ENCODE results near the gene CCDC71L. TPM values are rescaled to one million over a fixed set of nuclear protein-coding genes. Genes with fewer than 3 reads are reported as not detected.
A peak's percentile ranks its signal among the peaks of the same experiment; 100 is the strongest.

Gene CCDC71L
- polyA plus RNA-seq, 1 experiment = 16.9 TPM

DNA sequence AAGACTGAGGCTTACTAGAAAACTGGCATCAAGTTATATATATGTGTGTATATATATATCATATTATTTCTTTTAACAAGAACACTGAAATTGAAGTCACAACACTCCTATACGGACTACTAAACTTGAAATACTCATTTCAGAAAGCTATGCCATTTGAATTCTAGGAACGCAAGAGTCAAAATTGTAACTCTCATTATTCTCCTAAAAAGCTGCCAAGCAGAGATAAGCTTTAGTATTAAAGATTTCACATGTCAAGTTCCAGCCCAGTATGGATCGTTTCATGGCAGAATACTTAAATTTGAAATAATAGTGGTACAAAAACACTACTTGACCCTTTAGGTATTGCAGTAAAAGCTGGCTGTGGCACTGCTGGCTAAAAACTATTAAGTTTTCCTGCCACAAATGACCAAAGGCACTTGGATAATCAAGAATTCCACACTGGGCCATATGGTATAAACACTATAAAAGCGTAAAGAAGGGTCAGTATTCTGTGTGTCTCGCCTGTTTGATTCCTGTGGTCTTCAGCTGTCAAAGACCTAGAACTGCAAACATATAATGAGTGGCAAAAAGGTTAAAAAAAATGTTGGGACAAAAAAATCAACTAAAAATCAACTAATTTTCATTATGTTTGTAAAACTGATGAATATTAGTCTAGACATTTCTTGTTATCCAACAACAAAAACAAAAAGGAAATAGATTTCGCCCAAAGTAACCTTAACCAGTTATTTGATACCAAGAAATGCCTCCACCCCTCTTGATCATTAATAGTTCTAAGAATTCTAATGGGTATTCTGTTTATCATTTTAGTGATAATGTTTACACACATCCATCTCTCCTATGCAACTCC lies 2.4 kb downstream of the CCDC71L start:
- Histone ChIP-seq H3K4me3 (ENCODE audit: low read depth, low read length) (peak overlapping the region; percentile 95), H3K27ac (ENCODE audit: low read depth, low read length) (no peak overlapping the region), H3K9me3 (ENCODE audit: control insufficient read depth, insufficient read depth, low read length) (no peaks in the 10 kb centered on the region), H3K27me3 (ENCODE audit: control insufficient read depth, insufficient read depth, low read length) (no peaks in the 10 kb centered on the region)
- TF ChIP-seq, protein P1, sequence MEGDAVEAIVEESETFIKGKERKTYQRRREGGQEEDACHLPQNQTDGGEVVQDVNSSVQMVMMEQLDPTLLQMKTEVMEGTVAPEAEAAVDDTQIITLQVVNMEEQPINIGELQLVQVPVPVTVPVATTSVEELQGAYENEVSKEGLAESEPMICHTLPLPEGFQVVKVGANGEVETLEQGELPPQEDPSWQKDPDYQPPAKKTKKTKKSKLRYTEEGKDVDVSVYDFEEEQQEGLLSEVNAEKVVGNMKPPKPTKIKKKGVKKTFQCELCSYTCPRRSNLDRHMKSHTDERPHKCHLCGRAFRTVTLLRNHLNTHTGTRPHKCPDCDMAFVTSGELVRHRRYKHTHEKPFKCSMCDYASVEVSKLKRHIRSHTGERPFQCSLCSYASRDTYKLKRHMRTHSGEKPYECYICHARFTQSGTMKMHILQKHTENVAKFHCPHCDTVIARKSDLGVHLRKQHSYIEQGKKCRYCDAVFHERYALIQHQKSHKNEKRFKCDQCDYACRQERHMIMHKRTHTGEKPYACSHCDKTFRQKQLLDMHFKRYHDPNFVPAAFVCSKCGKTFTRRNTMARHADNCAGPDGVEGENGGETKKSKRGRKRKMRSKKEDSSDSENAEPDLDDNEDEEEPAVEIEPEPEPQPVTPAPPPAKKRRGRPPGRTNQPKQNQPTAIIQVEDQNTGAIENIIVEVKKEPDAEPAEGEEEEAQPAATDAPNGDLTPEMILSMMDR (IDR thresholded peaks at IDR 0.05; ENCODE audit: low read depth, low read length) = no peak
- POLR2A ChIA-PET = interaction anchor here (0.5 to 1.0 kb wide), 2 partner anchors 19 to 30 kb away, joined by 3 to 4 read pairs; no protein-coding TSS in a partner anchor
- DNase-seq (ENCODE audit: low read depth, low spot score) = no peak
- CTCF ChIA-PET = interaction anchor here (0.9 to 4.9 kb wide), 13 partner anchors 9 to 492 kb away, joined by 3 to 55 read pairs (median 3); no protein-coding TSS in a partner anchor

DNA sequence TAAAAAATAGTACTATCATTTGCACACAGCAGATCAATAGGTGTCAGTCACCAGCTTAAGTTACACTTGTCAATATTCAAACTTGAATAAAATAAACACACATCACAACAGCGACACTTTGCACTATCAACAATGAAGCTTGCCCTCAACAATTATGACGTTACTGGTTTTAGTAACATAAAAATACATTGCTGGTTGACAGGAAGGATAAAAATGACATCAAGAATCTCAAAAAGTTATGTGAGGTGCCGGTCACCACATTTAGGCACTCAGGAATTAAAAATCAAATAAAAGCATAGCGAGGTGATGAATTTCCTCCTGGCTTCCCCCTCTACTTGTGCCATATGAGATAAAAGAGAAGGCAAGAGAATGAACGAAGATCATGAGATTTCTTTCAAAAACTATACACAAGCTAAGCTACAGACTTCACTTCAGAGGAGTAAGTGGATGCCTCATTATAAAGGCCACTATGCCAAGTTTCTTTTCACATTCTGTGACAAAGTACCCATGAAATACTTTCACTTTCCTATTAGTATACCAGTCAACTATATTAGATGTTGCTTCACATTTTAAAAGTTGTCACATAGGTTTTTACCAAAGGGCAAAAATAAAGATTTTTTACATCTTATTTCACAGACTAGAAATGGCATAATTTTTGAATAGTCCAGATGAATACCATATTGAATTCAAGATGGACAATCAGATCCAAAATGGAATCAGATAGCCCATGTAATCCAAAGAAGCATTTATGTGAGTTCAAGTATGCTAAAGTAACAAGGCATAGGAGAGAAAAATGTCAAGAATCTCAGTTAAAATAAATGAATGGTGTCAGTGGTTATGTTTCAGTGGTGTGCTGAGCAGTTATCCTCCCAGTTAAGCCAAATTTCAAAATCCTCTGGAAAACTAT lies 3.6 kb downstream of the CCDC71L start:
- Histone ChIP-seq H3K9me3 (ENCODE audit: control insufficient read depth, insufficient read depth, low read length) (no peaks in the 10 kb centered on the region), H3K27ac (ENCODE audit: low read depth, low read length) (no peak overlapping the region), H3K4me3 (ENCODE audit: low read depth, low read length) (no peak overlapping the region), H3K27me3 (ENCODE audit: control insufficient read depth, insufficient read depth, low read length) (no peaks in the 10 kb centered on the region)
- no peak for DNase-seq (ENCODE audit: low read depth, low spot score)
- CTCF ChIA-PET = interaction anchor here (1.3 to 4.9 kb wide), 4 partner anchors 15 to 481 kb away, joined by 3 to 55 read pairs (median 23); no protein-coding TSS in a partner anchor
- TF ChIP-seq, protein P1 (IDR thresholded peaks at IDR 0.05; ENCODE audit: low read depth, low read length) = no peak
- POLR2A ChIA-PET = interaction anchor here (1.0 to 1.1 kb wide), 2 partner anchors 17 to 368 kb away, joined by 3 read pairs; no protein-coding TSS in a partner anchor

DNA sequence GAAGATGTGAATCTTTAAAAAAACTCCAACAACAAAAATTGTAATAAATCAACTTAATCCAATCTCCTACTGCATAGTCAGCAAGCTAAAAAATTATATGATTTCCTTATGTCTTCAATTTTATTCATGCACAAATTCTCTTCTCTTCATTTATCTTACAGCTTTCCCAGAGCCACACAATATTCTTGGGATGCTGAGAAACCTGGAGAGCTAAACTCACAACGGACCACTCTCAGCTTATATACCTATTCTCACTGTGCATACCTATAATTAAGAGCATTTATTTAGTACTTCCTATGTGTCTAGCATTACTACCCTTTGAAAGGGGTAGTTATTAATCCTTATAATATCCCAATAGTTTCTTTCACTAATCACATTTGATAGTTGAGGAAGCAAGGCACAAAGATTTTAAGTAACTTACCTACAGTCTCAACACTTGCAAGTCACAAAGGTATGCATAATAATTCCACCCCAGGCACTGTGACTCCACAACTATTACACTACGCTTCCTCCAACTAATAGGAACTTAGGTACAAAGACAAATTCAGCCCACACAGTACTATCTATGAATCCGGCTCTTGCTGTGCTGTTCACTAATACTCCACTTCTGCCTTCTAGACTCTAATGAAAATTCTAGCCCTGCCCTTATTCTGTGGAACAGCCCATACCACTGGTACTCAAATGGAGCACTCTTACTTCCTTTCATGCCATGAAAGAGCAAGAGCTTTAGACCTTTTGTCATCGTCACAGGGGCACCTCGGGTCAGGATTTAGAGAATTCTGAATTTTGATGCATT lies 5.1 kb downstream of the CCDC71L start:
- CTCF ChIA-PET = interaction anchor here (1.9 to 4.4 kb wide), 2 partner anchors 113 to 480 kb away, joined by 7 to 20 read pairs; no protein-coding TSS in a partner anchor
- no peaks in the 10 kb centered on the region for H3K27me3 ChIP-seq (ENCODE audit: control insufficient read depth, insufficient read depth, low read length)
- no peak for DNase-seq (ENCODE audit: low read depth, low spot score)
- no peaks in the 10 kb centered on the region for H3K9me3 ChIP-seq (ENCODE audit: control insufficient read depth, insufficient read depth, low read length)
- TF ChIP-seq, protein P1 (IDR thresholded peaks at IDR 0.05; ENCODE audit: low read depth, low read length) = no peak
- POLR2A ChIA-PET = no interaction called here
- no peak overlapping the region for H3K4me3 ChIP-seq (ENCODE audit: low read depth, low read length)
- no peak overlapping the region for H3K27ac ChIP-seq (ENCODE audit: low read depth, low read length)

DNA sequence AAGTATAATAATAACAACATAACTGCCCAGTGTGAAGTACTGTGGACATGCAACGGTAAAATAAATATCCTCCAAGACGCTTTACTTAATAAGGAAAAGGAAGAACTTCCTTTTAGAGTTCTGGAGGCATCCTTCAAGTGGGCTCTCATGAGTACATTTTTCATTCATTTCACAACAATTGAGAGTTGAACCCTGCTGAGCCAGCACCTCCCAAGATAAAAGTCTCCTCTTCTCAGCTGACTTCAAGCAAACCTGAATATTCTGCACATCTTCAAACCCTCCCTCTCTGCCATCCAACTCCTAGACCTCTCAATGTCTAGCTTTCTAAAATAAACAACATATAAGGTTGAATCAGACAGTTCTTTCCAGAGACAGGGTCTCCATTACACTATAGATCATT lies 7.5 kb downstream of the CCDC71L start:
- no peaks in the 10 kb centered on the region for H3K27me3 ChIP-seq (ENCODE audit: control insufficient read depth, insufficient read depth, low read length)
- H3K4me3 ChIP-seq (ENCODE audit: low read depth, low read length) = no peak overlapping the region
- TF ChIP-seq, protein P1 (IDR thresholded peaks at IDR 0.05; ENCODE audit: low read depth, low read length) = no peak
- no peak for DNase-seq (ENCODE audit: low read depth, low spot score)
- H3K9me3 ChIP-seq (ENCODE audit: control insufficient read depth, insufficient read depth, low read length) = no peaks in the 10 kb centered on the region
- ChIA-PET POLR2A (no interaction called here), CTCF (interaction anchor here (4.4 kb wide), 1 partner anchor 477 kb away, joined by 20 read pairs; no protein-coding TSS in a partner anchor)
- no peak overlapping the region for H3K27ac ChIP-seq (ENCODE audit: low read depth, low read length)

All from AG04450 (cell line).